Measurements from ENCODE around the gene PLCL2.

DNA sequence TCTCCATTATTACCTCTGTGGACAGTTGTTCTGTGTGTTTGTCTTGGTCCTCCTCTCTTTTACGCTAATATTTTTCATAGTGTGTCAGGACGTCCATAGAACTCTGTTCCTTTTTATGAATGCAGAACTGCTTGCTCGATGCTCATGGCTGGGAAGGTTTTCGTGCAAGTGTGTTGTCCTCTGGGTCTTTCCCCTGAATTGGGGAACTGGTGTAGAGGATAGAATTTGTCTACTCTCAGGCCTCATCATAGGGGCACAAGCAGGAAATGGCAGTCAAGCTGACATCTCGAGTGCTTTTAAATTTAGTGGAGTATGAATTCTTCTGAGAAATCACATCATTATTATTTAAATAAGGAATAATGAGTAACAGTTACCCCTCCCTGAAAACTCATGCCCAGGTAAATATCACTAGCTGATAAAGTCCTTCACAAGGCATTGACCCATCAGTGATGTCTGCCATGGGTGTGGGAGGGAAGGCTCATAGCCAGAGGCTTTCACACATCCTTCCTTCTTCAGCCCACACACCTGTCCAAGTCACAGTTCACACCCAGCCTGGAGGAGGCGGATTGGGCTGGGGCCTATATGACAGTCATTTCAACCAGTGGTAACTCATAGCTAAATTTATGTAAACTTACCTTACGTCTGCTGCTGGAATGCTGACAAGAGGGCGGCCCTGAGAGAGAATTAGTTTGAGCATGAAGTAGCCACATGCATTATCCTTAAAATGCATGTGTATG is 226.1 kb downstream of the PLCL2 start:
- no peak for TF ChIP-seq POLR2A (IDR thresholded peaks at IDR 0.05)
- TF ChIP-seq, protein P1, sequence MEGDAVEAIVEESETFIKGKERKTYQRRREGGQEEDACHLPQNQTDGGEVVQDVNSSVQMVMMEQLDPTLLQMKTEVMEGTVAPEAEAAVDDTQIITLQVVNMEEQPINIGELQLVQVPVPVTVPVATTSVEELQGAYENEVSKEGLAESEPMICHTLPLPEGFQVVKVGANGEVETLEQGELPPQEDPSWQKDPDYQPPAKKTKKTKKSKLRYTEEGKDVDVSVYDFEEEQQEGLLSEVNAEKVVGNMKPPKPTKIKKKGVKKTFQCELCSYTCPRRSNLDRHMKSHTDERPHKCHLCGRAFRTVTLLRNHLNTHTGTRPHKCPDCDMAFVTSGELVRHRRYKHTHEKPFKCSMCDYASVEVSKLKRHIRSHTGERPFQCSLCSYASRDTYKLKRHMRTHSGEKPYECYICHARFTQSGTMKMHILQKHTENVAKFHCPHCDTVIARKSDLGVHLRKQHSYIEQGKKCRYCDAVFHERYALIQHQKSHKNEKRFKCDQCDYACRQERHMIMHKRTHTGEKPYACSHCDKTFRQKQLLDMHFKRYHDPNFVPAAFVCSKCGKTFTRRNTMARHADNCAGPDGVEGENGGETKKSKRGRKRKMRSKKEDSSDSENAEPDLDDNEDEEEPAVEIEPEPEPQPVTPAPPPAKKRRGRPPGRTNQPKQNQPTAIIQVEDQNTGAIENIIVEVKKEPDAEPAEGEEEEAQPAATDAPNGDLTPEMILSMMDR (IDR thresholded peaks at IDR 0.05) = no peak

Data from body of pancreas (tissue), 4 donors.